Aorta (tissue), 5 donors: ENCODE measurements around the gene HOXA7. TPM values are rescaled to one million over a fixed set of nuclear protein-coding genes. Genes with fewer than 3 reads are reported as not detected.

Experiments used
- ATAC-seq: fragments of 200-7000 bp; cut with Tn5 transposase; one replicate; pipeline ENCODE4 v1.9.1; 2022; ENCODE audit warnings: moderate library complexity; ENCODE audit not compliant: low FRiP score
- DNase-seq, 2 donors: peaks; one replicate each; pipeline ENCODE4 v3.0.0-alpha.2; 2020
- H3K27ac ChIP-seq, 2 donors: one replicate each; pipeline ENCODE4 v1.5.1; 2013; ENCODE audit warnings: low read length in 2 of 2, mild to moderate bottlenecking in 2 of 2, moderate library complexity in 2 of 2, control low read depth in 1 of 2, inconsistent platforms in 1 of 2, low read depth in 1 of 2
- H3K27me3 ChIP-seq, 2 donors: one replicate each; pipeline ENCODE4 v1.6.1; 2013; ENCODE audit warnings: control low read depth in 1 of 2, low read length in 1 of 2, mild to moderate bottlenecking in 1 of 2, moderate library complexity in 1 of 2; ENCODE audit not compliant: insufficient read depth in 2 of 2, control insufficient read depth in 1 of 2
- H3K36me3 ChIP-seq, 2 donors: one replicate each; pipeline ENCODE4 v1.6.1; 2013; ENCODE audit warnings: control low read depth in 1 of 2, low read length in 1 of 2, mild to moderate bottlenecking in 1 of 2; ENCODE audit not compliant: insufficient read depth in 2 of 2, control insufficient read depth in 1 of 2
- H3K4me1 ChIP-seq, 2 donors: one replicate each; pipeline ENCODE4 v1.6.1; 2013; ENCODE audit warnings: low read length in 2 of 2, control low read depth in 1 of 2, mild to moderate bottlenecking in 1 of 2, moderate library complexity in 1 of 2; ENCODE audit not compliant: insufficient read depth in 2 of 2, control insufficient read depth in 1 of 2
- H3K4me3 ChIP-seq, 2 donors: one replicate each; pipeline ENCODE4 v1.5.1; 2013; ENCODE audit warnings: low read length in 2 of 2, control low read depth in 1 of 2, mild to moderate bottlenecking in 1 of 2
- H3K9me3 ChIP-seq: one replicate; pipeline ENCODE4 v1.6.1; 2013; ENCODE audit warnings: mild to moderate bottlenecking, low read length; ENCODE audit not compliant: control insufficient read depth
- WGBS, 2 donors: extraction: QIAGEN DNeasy Blood & Tissue Kit; methylation state at CpG; one replicate each; pipeline ENCODE4 v1.1.7; 2013; 5-methylcytosine and 5-hydroxymethylcytosine counted together
- intact Hi-C, 2 donors: fragments of 100-400 bp; cut with DNase I; formaldehyde crosslinking; loops; one replicate each; pipeline versions ENCODE4 v1.14.2 to v1.15.0; 2022
- polyA plus RNA-seq, 2 donors: library from polyadenylated mRNA; stranded (reverse); fragments of 200-250 nt; gene quantifications; one replicate each; pipeline ENCODE4 v1.2.3, GENCODE V29; 2013
- total RNA-seq, 2 donors: library from RNA; stranded (reverse); fragmentation: NEBNext Ultra II Directional; extraction: Animal tissue kit (Norgen Biotek cat#: 25700); gene quantifications; one replicate each; pipeline ENCODE4 v1.2.1, GENCODE V29; 2021
- donor health status: healthy with polysubstance abuse.
- donor health status: Bipolar disorder and iron deficiency.
- donor health status: DM: no; HTN: no; CAD: no.
- donor health status: DM: no; HTN: no; CAD: no.
- donor health status: DM: yes; HTN: yes; CAD: no.

The HOXA7 gene
- total and polyA plus RNA-seq, 4 donors = 2.4 to 9.3 (median 4.0) TPM

GRCh38 chr7:27189997-27190748, 33.7 kb upstream of the HOXA7 start:
- intact Hi-C loops = loop anchor here (10.0 kb wide), 2 partner anchors 725 to 905 kb away; no protein-coding TSS in a partner anchor
- DNase-seq (no peak), ATAC-seq (no peak)
- no peaks in the 10 kb centered on the region for H3K9me3 ChIP-seq
- H3K27me3 ChIP-seq = peaks cover 0 to 2% of the 10 kb centered on the region in 2 donors
- H3K4me1 ChIP-seq = no peaks in the 10 kb centered on the region
- no peak overlapping the region for H3K27ac ChIP-seq
- 84 to 89% methylated on average over 7 of the region's 7 CpGs for WGBS, 2 donors
- H3K36me3 ChIP-seq = no peaks in the 10 kb centered on the region
- no peak overlapping the region for H3K4me3 ChIP-seq

- Histone ChIP-seq H3K9me3 (no peaks in the 10 kb centered on the region), H3K27ac (no peak overlapping the region), H3K4me1 (no peaks in the 10 kb centered on the region), H3K27me3 (peaks cover 0 to 2% of the 10 kb centered on the region in 2 donors), H3K36me3 (no peaks in the 10 kb centered on the region), H3K4me3 (no peak overlapping the region)
- peak; percentile 20 to 70 for DNase-seq
- ATAC-seq = no peak
- intact Hi-C loops = no loop called here
- whole genome bisulfite sequencing, 2 donors = 41 to 54% methylated on average over 22 of the region's 22 CpGs
Measured at GRCh38 chr7:27189295-27189996, 33.0 kb upstream of the HOXA7 start.

- Histone ChIP-seq H3K4me3 (no peak overlapping the region), H3K4me1 (no peaks in the 10 kb centered on the region), H3K27ac (no peak overlapping the region), H3K9me3 (no peaks in the 10 kb centered on the region), H3K36me3 (no peaks in the 10 kb centered on the region), H3K27me3 (peaks cover 0 to 1% of the 10 kb centered on the region in 2 donors)
- 12 to 20% methylated on average over 49 of the region's 49 CpGs for WGBS, 2 donors
- DNase-seq (peak; percentile 62 to 80), ATAC-seq (no peak)
- intact Hi-C loops = no loop called here
Measured at GRCh38 chr7:27188386-27189294, 32.2 kb upstream of the HOXA7 start.

GRCh38 chr7:27187475-27188385, 31.3 kb upstream of the HOXA7 start:
- DNase-seq = peak; percentile 38 to 52
- ATAC-seq = no peak
- Histone ChIP-seq H3K27ac (no peak overlapping the region), H3K9me3 (no peaks in the 10 kb centered on the region), H3K4me1 (no peaks in the 10 kb centered on the region), H3K27me3 (no peaks in the 10 kb centered on the region), H3K36me3 (no peaks in the 10 kb centered on the region), H3K4me3 (no peak overlapping the region)
- intact Hi-C loops = no loop called here
- WGBS, 2 donors = 10 to 13% methylated on average over 46 of the region's 46 CpGs

GRCh38 chr7:27186668-27187474, 30.4 kb upstream of the HOXA7 start:
- Histone ChIP-seq H3K27me3 (no peaks in the 10 kb centered on the region), H3K4me1 (no peaks in the 10 kb centered on the region), H3K4me3 (no peak overlapping the region), H3K27ac (no peak overlapping the region), H3K36me3 (no peaks in the 10 kb centered on the region), H3K9me3 (no peaks in the 10 kb centered on the region)
- DNase-seq (no peak), ATAC-seq (no peak)
- intact Hi-C loops = no loop called here
- whole genome bisulfite sequencing, 2 donors = 53 to 62% methylated on average over 4 of the region's 4 CpGs

GRCh38 chr7:27185854-27186667, 29.6 kb upstream of the HOXA7 start:
- Histone ChIP-seq H3K4me1 (no peaks in the 10 kb centered on the region), H3K27me3 (no peaks in the 10 kb centered on the region), H3K9me3 (no peaks in the 10 kb centered on the region), H3K27ac (no peak overlapping the region), H3K4me3 (no peak overlapping the region), H3K36me3 (no peaks in the 10 kb centered on the region)
- no peak for ATAC-seq
- WGBS, 2 donors = 20 to 23% methylated on average over 24 of the region's 24 CpGs
- peak; percentile 25 to 63 for DNase-seq
- intact Hi-C loops = no loop called here
